ENCODE measurements around the gene C2orf72. TPM values are rescaled to one million over a fixed set of nuclear protein-coding genes. Genes with fewer than 3 reads are reported as not detected.
"Not testable (repeated sequence)": the region's sequence is repeated elsewhere in the genome, so short reads cannot be mapped to it uniquely, and the experiment has no call there.

The C2orf72 gene
- total RNA-seq, 1 donor from 2014 or later, result not detected

- not testable (repeated sequence) for DNase-seq (ENCODE audit: low read depth, low spot score)
Observed at GRCh38 chr2:231067531-231067930, 30.2 kb downstream of the C2orf72 start.

GRCh38 chr2:231068525-231069222 lies 31.4 kb downstream of the C2orf72 start:
- peak; percentile 20 for DNase-seq (ENCODE audit: low read depth, low spot score)

- DNase-seq (ENCODE audit: low read depth, low spot score), result peak; percentile 29
Observed at GRCh38 chr2:231069379-231070054, 32.2 kb downstream of the C2orf72 start.

- no peak for DNase-seq (ENCODE audit: low read depth, low spot score)
Observed at GRCh38 chr2:231084565-231084964, 47.2 kb downstream of the C2orf72 start.

GRCh38 chr2:231088754-231089153 lies 51.4 kb downstream of the C2orf72 start:
- DNase-seq (ENCODE audit: low read depth, low spot score), result no peak

GRCh38 chr2:231093933-231094332 lies 56.6 kb downstream of the C2orf72 start:
- DNase-seq (ENCODE audit: low read depth, low spot score), result no peak

GRCh38 chr2:231094736-231095346 lies 57.5 kb downstream of the C2orf72 start:
- no peak for DNase-seq (ENCODE audit: low read depth, low spot score)

Other genes starting within 250 kb of the C2orf72 start
- gene ITM2C, start 172.6 kb upstream of the C2orf72 start, total RNA-seq, result 3.7 and 5.7 TPM in 2 replicates
- not detected in 2 replicates for gene GPR55, start 112.3 kb upstream of the C2orf72 start, total RNA-seq
- not detected in 2 replicates for gene SPATA3, start 41.4 kb upstream of the C2orf72 start, total RNA-seq
- 191 and 194 TPM in 2 replicates for gene PSMD1, start 19.3 kb downstream of the C2orf72 start, total RNA-seq
- 4.2 and 6.1 TPM in 2 replicates for gene HTR2B, start 87.5 kb downstream of the C2orf72 start, total RNA-seq
- 21.1 and 26.7 TPM in 2 replicates for gene ARMC9, start 161.1 kb downstream of the C2orf72 start, total RNA-seq